Occipital lobe (tissue), 3 donors: ENCODE results near the gene ERGIC1. TPM values are rescaled to one million over a fixed set of nuclear protein-coding genes. Genes with fewer than 3 reads are reported as not detected.

Experiments
- DNase-seq: peaks from one replicate; lab custom pipeline; 2025; lab: John Stamatoyannopoulos, UW
- small RNA-seq: library from RNA; depleted of rRNA; stranded (forward); fragments of <200 nt; gene quantifications from one replicate; pipeline ENCODE3, GENCODE V24; 2014
- total RNA-seq: library from RNA; depleted of rRNA; stranded (reverse); fragments of >200 nt; gene quantifications from one replicate; pipeline ENCODE4 v1.2.3, GENCODE V29; 2014

The ERGIC1 gene
- total RNA-seq, 1 donor from 2014 or later, result 41.5 TPM

DNA sequence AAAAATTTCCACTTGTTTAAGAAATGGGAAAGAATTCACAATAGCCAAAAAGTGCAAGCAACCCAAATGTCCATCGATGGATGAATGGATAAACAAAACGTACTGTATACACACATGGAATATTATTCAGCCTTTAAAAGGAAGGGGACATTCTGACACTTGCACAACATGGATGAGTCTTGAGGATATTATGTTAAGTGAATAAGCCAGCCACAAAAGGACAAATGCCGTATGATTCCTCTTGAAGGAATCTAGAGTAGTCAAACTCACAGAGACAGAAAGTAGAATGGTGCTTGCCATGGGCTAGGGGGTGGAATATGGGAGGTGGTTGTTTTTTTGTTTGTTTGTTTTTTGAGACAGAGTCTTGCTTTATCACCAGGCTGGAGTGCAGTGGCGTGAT, 145.7 kb downstream of the ERGIC1 start:
- no peak for DNase-seq

DNA sequence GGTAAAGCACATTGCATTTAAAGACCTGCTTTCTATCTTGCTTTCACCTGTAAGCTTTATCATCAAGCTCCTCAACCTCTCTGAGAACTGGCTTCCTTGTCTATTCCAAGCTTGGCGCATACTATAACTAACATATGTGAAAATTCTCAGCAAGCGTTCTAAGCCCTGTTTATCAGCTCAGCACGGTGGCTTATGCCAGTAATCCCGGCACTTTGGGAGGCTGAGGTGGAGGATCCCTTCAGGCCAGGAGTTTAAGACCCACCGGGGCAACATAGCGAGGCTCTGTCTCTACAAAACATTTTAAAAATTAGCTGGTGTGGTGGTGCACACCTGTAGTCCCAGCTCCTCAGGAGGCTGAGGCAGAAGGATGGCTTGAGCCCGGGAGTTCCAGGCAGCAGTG, 147.9 kb downstream of the ERGIC1 start:
- DNase-seq, result no peak

DNA sequence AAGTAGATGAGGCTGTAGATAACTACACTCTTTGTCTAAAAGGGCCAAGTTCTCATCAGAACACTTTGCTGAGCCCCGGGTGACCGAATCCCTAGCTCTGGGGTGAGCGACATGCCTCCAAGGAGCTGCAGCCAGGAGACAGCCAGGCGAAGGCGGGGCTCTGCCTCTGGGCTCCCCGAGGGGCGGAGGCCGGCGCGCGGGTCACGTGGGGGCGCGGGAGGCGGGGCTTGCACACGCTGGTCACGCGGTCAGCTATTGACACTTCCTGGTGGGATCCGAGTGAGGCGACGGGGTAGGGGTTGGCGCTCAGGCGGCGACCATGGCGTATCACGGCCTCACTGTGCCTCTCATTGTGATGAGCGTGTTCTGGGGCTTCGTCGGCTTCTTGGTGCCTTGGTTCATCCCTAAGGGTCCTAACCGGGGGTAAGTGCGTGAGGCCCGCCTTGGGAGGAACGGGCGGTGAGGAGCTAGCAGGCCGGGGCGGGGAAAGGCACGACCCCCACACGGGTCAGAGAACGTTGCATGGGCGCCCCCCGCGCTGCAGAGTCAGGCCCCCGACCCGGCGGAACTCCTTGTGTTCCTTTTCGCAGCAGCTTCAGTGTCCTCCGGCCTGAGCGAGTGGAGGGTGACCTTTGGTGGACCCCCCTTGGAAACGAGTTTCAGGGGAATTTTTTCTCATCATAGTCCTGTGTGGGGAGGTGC, 149.6 kb downstream of the ERGIC1 start, which contains the start of gene ATP6V0E1:
Gene ATP6V0E1 (plus strand): TSS at position 230 of the 702 bp plus-strand sequence. CDS start 90 bp downstream, at position 320.
- DNase-seq, result peak; percentile 96

- DNase-seq, result peak; percentile 5
Observed at GRCh38 chr5:172984244-172984953, 150.3 kb downstream of the ERGIC1 start.

GRCh38 chr5:172985596-172985995, 151.5 kb downstream of the ERGIC1 start:
- no peak for DNase-seq

GRCh38 chr5:172988276-172988675, 154.2 kb downstream of the ERGIC1 start:
- DNase-seq, result no peak

DNA sequence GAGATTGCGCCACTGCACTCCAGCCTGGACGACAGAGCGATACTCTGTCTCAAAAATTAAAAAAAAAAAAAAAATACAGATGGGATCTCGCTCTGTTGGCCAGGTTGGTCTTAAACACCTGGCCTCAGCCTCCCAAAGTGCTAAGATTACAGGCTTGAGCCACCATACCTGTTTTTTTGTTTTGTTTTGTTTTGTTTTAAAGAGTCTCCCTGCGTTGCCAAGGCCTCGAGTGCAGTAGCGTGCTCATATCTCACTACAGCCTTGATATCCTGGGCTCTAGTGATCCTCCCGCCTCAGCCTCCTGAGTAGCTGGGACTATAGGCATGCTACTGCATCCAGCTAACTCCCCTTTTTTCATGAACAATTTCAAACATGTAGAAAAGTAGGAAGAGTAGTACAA, 156.7 kb downstream of the ERGIC1 start:
- DNase-seq, result no peak

- DNase-seq, result no peak
Observed at GRCh38 chr5:172994405-172994804, 160.4 kb downstream of the ERGIC1 start.

DNA sequence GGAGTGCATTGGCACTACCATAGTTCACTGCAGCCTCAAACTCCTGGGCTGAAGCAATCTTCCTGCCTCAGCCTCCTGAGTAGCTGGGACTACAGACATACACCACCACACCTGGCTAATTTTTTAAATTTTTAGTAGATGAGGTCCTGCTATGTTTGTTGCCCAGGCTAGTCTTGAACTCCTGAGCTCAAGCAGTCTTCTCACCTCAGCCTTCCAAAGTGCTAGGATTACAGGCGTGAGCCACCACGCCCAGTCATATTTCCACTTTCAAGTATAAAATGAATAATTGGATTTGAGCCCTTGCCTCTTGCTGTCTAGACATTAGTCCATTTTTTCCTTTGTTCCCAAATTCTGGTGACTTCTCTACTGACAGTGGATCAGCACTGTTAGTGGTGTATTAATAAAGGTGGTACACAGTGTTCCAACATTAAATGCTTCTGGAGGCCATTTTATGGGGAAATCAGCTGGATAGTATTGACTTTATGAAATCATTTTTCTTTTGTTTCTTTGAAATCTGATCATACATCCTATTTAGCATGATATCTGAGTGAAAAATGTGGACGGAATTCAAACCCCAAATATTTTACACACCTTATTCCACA, 165.4 kb downstream of the ERGIC1 start:
- DNase-seq, result no peak

DNA sequence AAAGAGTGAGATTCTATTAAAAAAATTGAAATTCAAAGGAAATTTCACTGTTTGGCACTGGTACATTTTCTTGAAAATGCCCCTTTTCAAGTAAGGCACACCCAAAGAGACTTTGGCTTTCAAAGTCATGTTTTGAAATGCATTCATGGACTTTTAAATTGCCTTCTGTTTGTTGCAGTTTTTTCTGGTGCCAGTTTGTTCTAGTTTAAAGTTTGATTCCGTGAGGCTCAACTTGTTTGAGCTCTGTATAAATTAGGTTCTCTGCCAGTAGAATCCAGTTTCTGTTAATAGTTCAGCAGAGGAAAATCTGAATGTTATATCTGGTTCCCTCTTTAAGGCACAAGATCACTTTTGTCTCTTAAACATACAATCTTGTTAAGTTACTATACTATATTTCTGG, 165.9 kb downstream of the ERGIC1 start:
- no peak for DNase-seq

DNA sequence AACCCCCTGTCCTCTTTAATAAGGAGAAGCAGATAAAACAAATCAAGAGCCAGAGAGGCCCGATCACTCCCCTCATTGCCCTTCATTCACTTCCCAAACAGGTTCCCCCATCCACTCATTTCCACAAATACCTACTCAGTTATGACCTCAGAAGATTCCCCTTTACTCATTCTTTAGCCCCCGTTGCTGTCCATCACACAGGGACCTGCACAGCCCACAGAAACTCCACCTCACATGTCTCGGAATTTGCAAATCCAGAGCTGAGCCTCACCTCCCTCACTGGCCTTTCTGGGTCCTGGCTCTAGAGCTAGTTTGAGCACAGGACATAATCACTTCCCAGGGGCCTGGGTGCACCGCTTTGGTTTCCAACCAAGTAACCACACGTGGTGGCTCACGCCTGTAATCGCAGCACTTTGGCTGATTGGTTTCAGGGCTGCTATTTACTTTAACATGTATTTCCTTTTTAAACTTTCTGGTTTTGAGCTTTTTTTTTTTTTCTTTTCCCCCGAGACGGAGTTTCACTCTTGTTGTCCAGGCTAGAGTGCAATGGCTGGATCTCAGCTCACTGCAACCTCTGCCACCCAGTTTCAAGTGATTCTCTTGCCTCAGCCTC, 167.3 kb downstream of the ERGIC1 start:
- no peak for DNase-seq

Small RNAs within 50 kb of the gene (small RNA-seq; reads per million reads assigned to genes)
- not detected for gene AC022217.4

Other genes starting within 250 kb of the ERGIC1 start
- gene NEURL1B, start 193.0 kb upstream of the ERGIC1 start, total RNA-seq, result 19.2 TPM
- 54.1 TPM for gene DUSP1, start 63.1 kb upstream of the ERGIC1 start, total RNA-seq
- 29.8 TPM for gene RPL26L1, start 125.2 kb downstream of the ERGIC1 start, total RNA-seq
- gene ATP6V0E1, start 149.5 kb downstream of the ERGIC1 start, total RNA-seq, result 43.5 TPM
- gene CREBRF, start 222.1 kb downstream of the ERGIC1 start, total RNA-seq, result 39.8 TPM